Esophagus muscularis mucosa (tissue), 3 donors: ENCODE measurements around the gene TBL3.

Experiments
- CTCF ChIP-seq, 3 experiments: fragments of 200-600 bp in 2 of 3; fragments of 450-650 bp in 1 of 3; sonication (generic) in 2 of 3; IDR thresholded peaks; one replicate each; pipeline ENCODE4 v1.5.1; 2017 to 2019; ENCODE audit warnings: antibody characterized with exemption in 3 of 3, mild to moderate bottlenecking in 2 of 3, moderate library complexity in 1 of 3
- POLR2A ChIP-seq: fragments of 450-650 bp; IDR thresholded peaks from one replicate; pipeline ENCODE4 v1.6.1; 2017; ENCODE audit warnings: antibody characterized with exemption, moderate library complexity, mild to moderate bottlenecking, low read depth
- POLR2AphosphoS5 ChIP-seq, 2 donors: sonication (generic); formaldehyde crosslinking; IDR thresholded peaks; one replicate each; pipeline ENCODE4 v1.6.1; 2017; ENCODE audit warnings: antibody characterized with exemption in 2 of 2

GRCh38 chr16:2003231-2003826 lies 31.5 kb downstream of the TBL3 start:
- TF ChIP-seq CTCF (IDR thresholded peaks at IDR 0.05) (no peak), POLR2A (no peak), POLR2AphosphoS5 (IDR thresholded peaks at IDR 0.05) (no peak)
